Muscle of arm (tissue), 12 donors: ENCODE results near the gene GNG10. TPM values are rescaled to one million over a fixed set of nuclear protein-coding genes. Genes with fewer than 3 reads are reported as not detected.
"Not testable (repeated sequence)": the region's sequence is repeated elsewhere in the genome, so short reads cannot be mapped to it uniquely, and the experiment has no call there.

Experiments
- DNase-seq: peaks from one replicate; pipeline ENCODE4 v3.0.0-alpha.2; 2013
- polyA plus RNA-seq, 12 donors: library from polyadenylated mRNA; unstranded; fragments of 120-200 nt; gene quantifications; one replicate each; pipeline ENCODE4 v1.2.1, GENCODE V29; 2013; ENCODE audit not compliant: insufficient read length in 12 of 12

The GNG10 gene
- polyA plus RNA-seq, 12 donors = 30.7 to 67.9 (median 56.1) TPM; not detected in 1

DNA sequence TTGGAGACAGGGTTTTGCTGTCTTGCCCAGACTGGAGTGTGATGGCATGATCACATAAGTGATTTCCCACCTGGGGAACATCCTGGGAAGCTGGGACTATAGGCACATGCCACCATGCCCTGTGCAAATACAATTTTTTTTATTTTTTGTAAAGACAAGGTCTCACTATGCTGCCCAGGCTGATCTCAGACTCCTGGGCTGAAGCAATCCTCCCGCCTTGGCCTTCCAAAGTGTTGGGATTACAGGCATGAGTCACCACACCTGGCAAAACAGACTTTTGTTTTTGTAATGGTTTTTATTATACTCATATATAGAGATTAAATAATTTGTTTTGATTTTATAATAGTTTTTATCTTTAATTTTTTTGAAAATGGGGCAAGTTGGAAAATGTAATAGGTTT is 15.6 kb upstream of the GNG10 start:
- no peak for DNase-seq

DNA sequence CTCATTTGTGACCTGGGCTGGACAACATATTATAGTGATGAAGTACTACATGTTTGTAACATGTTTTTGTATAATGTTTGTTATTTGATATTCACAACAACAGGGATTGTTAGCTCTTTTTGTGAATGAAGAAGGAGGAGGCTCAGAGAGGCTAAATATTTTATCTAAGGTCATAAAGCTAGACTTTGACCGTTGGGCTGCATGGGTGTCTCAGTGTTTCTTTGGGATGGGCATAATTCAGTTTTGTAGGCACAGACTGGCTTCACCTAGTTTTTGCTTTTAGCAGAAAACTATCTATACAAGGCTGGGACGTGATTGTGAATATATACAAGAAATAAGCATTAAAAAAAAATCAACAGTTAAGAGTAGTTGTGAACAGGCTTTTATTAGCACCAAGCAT is 15.0 kb upstream of the GNG10 start:
- no peak for DNase-seq

DNA sequence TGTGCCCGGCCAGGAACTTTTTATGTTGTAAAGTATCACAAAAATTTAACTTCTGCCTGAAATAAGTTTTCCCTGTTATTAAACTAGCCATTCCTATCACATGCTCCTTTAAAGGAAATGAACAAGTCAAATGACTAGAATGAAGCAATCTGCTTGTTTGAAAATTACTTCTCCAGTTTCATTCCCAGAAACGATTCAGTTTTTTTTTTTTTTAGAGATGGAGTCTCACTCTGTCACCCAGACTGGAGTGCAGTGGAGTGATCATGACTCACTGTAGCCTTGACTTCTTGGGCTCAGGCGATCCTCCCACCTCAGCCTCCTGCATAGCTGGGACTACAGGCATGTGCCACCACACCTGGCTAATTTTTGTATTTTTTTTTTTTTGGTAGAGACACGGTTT is 13.3 kb upstream of the GNG10 start:
- DNase-seq = no peak

DNA sequence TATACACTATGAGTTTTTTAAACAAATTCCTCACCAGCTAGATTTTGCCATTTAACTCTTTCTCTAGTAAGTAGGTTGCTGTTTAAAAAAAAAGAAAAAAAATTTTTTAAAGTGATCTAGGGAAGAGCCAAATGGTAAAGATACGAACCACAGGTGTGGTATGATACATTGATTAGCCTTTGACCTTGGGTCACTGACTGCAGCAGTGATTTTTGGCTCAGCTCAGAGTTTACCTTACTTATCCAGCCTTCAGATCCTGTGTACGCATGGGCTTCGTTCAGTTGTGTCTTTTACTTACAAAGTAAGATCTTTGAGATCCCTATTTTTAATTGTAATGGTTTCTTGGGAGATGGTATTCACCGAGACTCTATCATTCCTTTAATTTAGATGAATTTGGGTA is 12.4 kb upstream of the GNG10 start:
- no peak for DNase-seq

DNA sequence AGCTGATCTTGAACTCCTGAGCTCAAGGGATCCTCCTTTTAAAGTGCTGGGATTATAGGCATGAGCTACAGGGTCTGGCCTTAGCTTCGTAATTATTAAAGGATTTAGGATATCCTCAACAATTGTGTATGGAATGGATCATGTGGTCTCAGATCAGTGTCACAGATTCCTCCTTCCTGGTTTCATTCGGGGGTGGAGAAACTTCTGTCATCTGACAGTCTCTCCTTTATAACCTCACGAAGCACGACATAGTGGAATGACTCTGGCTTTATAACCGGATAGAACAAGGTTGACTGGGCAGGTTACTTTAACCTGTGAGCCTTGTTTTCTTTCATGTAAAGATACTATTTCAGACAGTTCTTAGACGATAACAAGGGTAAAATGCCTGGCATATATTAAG is 4.4 kb upstream of the GNG10 start:
- DNase-seq = no peak

DNA sequence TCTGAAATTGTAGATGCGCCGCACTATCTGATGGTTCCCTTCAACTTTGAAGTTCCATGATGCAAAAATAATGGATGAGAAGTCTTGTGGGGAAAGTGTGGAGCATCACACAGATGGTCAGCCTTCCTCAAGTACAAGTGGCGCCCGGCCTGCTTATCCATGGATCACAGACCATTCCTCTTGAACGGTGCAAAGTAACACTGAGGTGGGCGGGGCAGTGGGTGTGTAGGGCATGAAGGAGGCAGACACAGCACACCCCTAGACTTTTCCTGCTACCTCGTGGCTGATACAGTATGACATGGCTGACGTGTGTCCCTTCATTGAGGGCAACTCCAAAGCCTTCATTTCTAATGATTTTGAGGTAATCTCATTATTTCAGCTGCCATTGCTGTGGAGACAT is 2.5 kb upstream of the GNG10 start:
- no peak for DNase-seq

DNA sequence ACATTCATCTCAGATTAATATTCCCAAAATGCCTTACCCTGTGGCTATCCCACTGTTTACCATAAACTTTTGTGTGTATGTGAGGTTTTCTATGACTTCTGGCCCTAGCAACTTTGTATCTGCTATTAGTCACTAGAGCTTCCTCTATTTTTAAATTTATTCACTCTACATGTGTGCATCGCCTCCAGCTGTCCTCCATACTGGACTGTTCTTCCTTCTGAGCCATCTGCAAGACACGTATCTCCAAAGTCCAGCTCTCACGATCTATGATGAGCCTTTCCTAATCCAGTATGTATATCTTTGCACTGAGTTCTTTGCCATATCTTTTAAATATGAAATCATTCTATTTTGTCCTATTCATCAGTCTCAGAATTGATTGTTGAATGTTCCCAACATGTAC is 1.7 kb upstream of the GNG10 start:
- DNase-seq = no peak

DNA sequence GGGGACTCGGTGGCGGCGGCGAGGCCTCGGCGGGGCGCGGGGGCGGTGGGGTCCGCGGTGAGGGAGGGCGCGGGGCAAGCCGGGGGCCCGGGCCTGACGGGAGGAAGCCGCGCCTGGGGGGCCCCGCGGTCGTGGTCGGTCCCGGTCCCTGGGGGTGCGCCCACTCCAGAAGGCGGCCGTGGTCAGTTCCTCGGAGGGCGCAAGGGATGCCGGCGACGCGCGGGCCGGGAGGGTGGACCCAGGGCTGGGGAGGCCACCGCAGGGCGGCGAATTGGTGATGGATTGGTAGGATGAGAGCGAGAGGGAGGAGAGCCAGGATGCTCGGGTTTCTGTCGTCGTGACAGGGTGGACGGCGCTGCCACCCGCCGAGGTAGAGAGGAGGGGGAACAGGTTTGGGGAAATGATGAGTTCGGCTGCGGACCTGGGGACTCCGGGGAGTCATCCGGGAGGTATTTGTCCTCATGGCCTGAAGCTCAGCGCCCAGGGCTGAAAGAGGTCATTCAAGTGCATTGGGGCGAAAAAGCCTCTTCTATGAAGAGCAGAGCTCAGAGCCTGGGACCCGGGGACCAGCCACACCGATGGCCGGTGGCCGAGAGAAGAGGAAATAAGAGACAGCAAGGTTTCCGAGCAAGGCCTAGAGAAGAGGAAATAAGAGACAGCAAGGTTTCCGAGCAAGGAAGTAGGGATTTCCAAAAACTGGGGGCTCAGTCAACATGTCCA is 557 bp downstream of the GNG10 start:
- peak; percentile 38 for DNase-seq

DNA sequence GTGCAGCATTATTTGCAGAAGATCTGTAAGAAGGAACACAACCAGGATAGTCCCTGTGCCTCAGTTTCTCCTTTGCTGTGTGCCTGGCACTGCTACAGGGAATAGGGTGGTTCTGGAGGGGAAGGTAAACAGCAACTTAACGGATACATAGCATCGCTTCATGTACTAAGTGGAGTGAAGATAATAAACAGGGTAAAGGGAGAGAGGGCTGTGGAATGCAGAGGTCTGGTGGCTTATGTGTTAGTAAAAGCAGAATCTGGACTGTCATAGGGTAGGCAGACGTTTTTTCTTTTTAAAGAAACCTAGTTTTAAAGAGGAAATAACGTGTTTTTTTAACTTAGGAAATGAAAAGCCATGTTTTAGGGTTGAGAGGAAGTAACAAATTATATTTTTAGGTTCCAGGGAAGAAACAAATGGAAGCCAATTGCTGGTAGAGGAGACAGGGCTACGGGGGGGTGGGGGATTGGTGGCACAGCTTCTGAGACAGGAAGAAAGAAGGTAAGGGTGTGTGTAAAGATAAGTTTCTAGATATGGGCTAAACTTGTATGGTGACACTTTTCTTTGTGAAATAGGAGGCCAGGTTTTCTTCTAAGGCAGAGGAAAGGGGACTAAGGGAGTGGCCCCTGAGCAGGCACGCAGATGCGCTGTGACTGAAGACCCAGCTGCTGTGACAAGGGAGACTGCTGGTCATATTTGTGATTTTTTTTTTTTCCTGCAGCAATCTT is 1.3 kb downstream of the GNG10 start:
- DNase-seq = peak; percentile 3

DNA sequence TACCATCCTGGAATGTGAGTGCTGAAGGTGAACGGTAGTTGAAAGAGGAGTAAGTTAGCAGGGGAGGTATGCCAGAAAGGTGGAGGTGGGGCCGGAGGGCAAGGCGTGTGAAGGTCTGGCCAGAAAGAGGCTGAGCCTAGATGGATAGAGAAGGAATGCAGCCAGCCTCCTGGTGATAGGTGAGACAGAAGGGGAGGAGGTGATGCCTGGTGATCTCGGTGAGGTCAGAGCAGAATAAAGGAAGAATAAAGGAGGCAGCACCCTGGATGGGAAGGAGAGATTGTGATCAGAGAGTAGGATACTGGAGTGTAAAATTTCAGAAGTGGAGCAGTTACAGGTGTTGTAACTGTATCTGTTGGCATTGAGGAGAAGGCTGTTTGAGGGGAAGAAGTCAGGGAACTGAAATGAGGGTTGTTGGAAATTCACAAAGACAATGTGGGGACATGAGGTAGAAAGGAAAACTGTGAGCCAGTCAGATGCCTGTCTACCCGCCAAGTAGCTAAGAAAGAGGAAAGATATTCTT is 2.0 kb downstream of the GNG10 start:
- no peak for DNase-seq

DNA sequence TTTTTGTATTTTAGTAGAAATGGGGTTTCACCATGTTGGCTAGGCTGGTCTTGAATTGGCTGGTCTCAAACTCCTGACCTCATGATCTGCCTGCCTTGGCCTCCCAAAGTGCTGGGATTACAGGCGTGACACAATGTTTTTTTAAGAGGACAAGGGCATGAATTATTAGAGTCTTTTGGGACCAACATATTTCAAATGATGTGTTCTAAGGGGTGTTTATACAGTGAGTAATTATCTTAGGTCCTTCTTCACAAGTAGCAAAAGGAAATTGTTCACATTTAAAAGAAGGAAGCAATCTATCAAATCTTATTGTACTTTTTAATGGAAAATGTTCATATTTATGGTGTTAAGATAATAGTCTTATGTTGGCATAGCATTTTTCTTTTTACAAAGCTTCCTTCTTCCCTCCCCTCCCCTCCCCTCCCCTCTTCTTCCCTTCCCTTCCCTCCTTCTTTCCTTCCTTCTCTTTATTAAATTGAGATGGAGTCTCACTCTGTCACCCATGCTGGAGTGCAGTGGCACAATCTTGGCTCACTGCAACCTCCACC is 6.7 kb downstream of the GNG10 start:
- no peak for DNase-seq

DNA sequence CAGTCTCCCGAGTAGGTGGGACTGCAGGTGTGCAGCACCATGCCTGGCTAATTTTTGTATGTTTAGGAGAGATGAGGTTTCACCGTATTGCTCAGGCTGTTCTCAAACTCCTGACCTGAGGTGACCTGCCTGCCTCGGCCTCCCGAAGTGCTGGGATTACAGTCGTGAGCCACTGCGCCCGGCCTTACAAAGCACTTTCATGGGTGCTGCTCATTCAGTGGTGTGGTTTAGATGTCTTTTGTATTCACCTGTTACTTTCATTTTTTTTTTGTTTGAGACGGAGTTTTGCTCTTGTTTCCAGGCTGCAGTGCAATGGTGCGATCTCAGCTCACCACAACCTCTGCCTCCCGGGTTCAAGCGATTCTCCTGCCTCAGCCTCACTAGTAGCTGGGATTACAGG is 7.2 kb downstream of the GNG10 start:
- DNase-seq = not testable (repeated sequence)

DNA sequence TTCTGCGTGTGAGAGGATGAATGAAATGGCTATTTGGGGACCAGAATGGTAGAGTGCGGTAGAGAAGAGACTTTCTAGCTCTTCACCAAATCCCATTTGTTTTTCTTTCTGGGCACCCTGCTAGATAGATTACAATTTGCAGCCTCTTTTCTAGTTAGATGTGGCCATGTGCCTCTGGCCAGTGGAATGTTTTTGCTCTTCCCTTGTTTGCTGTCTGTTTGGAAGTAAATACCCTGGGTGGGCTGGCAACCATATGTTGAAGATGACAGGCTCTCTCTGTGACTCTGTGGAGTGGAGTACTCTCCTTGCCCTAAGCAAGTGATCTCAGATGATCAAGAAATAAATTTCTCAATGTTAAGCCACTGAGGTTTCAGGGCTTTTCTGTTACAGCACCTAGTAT is 12.9 kb downstream of the GNG10 start:
- DNase-seq = no peak

DNA sequence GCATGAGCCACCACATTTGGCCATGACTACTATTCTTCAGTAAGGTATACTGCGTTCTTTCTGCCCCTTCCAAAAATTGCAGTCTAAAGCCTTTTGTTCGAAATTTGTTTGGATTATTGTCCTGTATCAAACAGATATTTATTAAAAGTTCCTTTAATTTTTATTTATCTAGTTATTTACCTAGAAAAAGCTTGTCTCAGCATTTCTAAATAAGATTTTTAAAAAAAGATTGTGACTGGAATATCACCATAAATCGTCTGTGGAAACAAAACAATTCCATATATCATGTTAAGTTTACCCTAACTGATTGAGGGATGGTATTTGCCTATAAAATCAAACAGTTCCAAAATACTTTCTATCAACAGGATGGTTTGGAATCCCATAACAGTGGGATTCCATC is 14.7 kb downstream of the GNG10 start:
- no peak for DNase-seq

DNA sequence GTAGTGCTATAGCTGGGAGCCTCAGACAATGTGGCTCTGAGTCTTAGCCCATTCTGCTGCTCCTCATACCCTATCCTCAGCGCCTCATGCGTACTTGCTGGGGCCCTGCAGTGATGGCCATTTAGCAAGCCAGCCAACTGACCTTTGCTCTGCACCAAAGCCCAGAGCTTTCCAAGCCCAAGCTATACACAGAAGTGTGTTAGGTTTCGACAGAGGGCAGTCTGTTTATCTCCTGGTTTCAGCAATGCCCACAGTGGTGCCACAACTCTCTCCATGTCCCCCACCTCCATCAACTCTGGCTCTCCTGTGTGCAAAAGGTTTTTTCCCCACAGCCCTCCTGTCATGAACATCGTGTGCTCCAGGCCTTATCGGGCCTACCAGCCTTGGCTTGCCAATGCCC is 16.9 kb downstream of the GNG10 start:
- DNase-seq = no peak

DNA sequence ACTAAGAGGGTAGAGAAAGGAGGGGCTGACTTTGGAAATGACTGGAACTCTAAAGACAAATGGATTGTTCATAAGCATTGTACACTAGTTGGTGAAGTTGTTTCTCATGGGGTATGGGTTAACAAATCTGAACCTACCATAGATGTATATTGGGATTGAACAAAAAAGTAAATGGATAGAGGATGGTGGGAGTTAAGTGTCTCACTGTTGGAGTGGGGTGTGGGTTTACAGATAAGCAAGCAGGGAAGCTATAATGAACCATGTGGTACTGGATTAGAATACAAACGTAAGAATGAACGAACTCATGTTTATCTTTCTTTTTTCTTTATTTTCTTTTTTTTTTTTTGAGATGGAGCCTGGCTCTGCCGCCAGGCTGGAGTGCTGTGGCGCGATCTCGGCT is 17.8 kb downstream of the GNG10 start:
- DNase-seq = no peak

DNA sequence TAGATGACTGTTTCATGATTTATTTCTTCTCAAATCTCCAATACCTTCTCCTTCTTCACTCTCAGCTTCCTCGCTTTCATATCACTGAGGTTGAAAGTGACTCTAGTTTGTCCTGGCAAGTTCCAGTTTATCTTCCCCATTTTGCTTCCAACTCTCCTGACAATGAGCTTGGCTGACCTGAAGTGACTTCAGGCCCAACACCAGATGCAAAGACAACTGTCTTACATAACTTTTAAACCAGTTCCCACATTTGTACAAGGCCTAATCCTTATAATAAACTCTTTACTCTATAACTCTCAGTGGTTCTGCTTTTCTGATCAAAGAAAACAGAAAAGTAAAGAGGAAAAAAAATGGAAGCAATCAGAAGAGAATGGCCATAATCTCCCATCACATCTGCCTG is 22.0 kb downstream of the GNG10 start:
- DNase-seq = no peak

DNA sequence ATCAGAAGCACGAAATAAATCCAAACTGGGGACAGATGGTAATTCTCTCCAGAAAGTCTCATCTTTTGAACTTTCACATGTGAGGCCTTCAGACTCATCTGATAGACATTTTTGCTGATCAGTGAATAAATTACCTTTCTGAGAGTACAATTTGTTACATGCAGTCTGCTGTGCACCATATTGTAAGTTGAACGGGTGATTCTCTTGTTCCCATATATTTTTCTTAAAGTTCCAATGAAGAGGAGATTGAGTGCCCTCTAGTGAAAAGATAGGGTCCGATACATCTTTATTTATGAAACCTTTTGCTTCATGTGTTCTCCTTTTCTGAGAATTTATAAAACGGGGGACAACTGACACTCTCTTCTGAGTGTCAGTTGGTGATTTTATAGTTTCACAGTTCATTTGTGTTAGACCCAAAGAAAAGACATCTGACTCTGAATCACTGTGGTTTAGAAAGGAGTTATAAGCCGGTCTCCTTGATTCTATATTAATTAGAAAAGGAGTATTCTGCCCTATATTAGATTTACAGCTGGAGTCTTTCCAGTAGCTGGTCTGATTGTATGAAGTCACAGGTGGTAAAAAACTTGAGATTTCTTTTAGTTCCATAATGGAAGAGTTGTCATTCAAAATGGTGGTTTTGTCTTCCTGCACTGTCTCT is 30.4 kb downstream of the GNG10 start:
- peak; percentile 18 for DNase-seq

DNA sequence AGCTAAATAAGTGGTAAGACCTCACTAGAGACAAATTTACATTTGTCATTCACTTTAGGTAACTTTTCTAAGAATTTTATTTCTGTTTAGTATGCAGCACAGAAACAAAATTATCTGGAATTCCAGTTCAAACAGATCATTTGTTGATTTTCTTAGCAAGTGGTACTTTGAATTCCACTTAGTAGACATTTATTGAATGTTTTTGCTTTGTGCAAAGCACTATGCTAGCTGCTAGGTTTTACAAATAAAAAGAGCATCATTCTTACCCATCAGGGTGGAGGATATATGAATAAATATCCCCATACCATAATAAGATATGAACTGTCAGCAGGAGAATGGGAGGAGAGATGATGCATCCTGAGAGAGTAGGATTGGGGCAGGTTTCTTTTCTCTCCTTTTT is 35.4 kb downstream of the GNG10 start:
- DNase-seq = no peak

DNA sequence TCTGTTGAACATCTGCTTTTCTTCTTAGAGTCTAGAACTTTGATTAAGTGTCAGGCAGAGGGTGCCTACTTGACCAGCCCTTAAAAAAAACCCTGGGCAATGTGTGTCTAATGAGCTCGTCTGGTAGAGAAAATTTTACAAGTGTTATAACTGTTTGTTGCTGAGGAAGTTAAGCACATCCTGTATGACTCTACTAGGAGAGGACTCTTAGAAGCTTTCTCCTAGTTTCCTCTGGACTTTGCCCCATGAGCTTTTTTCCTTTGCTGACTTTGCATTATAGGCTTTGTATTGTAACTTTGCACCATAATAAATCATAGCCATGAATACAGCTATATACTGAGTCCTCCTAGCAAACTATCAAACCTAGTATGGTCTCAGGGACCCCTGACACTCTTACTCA is 39.4 kb downstream of the GNG10 start:
- no peak for DNase-seq

DNA sequence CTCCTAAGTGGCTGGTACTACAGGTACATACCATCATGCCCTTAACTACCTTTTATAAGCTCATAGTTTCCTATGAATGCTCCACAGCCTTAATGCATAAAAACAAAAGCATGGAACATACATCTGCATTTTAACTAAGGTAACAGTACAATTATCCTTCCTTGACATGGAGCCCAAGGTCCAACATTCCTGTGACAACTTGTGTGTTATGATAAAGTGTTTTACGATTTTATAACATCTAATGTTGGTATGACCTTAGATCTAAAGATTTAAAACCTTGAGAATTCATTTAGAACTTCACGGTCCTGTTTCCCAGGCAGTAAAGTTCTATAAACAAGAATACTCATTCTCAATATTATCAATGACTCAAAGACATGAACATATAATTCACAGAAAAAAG is 43.1 kb downstream of the GNG10 start:
- DNase-seq = no peak

DNA sequence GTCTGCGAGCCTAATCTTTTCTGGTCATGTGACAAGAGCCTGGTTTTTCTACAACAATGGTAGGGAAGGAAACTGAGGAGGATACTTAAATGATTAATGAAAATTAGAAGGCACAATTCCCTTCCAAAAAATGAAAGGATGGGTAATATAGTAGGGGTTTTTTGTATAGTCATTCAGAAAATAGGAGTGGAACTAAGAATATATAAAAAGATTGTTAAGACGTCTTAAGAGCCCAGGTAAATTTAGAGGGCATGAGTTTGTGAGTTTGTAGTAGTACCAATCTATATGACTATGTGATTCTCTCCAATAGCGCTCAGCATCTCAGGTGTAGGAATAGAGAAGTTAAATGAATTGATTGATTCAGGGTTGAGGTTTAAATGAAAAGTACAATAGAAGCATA is 50.1 kb downstream of the GNG10 start:
- no peak for DNase-seq

DNA sequence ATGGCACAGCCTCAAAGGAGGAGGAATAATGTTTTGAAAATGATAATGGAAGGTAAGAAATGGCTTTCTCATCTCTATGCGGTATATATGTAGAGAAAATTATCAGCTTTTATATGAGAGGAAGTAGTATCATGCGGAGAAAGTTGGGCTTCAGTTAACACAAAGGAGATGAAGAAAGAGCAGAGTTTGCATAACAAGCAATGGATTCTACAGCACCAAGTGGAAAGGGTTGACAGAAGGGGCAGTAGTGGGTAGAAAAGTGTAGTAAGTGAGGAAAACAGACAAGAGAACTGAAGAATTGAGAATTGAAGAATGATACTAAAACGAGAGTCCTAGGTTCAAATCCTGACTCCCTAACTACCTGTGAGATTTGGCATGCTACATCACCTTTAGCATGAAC is 51.0 kb downstream of the GNG10 start:
- no peak for DNase-seq
